ENCODE measurements around the gene MRTFA. TPM values are rescaled to one million over a fixed set of nuclear protein-coding genes. Genes with fewer than 3 reads are reported as not detected.

Gene MRTFA
- total and polyA plus RNA-seq, 9 of the 15 experiments (the other 6 are each of a cell fraction or from before 2014, with no cell fraction given), result 0.84 to 21.1 (median 3.7) TPM

GRCh38 chr22:40469181-40469580 lies 167.3 kb downstream of the MRTFA start (continued):
- no peak for TF ChIP-seq TSHZ1 (CRISPR knock-in tag; IDR thresholded peaks at IDR 0.05)
- TF ChIP-seq TCF7L2 (IDR thresholded peaks at IDR 0.05; ENCODE audit: low read depth, low read length), result no peak
- TF ChIP-seq ZNF140 (CRISPR knock-in tag; IDR thresholded peaks at IDR 0.05), result no peak
- TF ChIP-seq CHD4 (IDR thresholded peaks at IDR 0.05; ENCODE audit: insufficient read depth, insufficient replicate concordance, low read depth, low read length, poor library complexity, severe bottlenecking), result no peak
- TF ChIP-seq POU5F1 (IDR thresholded peaks at IDR 0.05; ENCODE audit: borderline replicate concordance, low read depth, low read length, partially characterized antibody), result no peak
- no peak for TF ChIP-seq HDAC8 (tag; IDR thresholded peaks at IDR 0.05)
- no peak for TF ChIP-seq TARDBP (IDR thresholded peaks at IDR 0.05)
- 0 out of 2 replicates have a peak, but pooled peaks have one; percentile 26 for TF ChIP-seq TOE1 (IDR thresholded peaks at IDR 0.05; ENCODE audit: borderline replicate concordance)
- TF ChIP-seq TOE1 (CRISPR knock-in tag; IDR thresholded peaks at IDR 0.05; ENCODE audit: borderline replicate concordance, low read depth), result no peak
- TF ChIP-seq UBTF (IDR thresholded peaks at IDR 0.05; ENCODE audit: borderline replicate concordance in 1 of 2, low read depth in 2 of 2, low read length in 2 of 2), result no peak
- TF ChIP-seq E2F5 (CRISPR knock-in tag; IDR thresholded peaks at IDR 0.05), result no peak
- TF ChIP-seq RAD51 (IDR thresholded peaks at IDR 0.05; ENCODE audit: borderline replicate concordance, low read depth), result peak; percentile 33; the same call in 1 of the 2 replicates
- TF ChIP-seq OTX1 (CRISPR knock-in tag; IDR thresholded peaks at IDR 0.05), result no peak
- TF ChIP-seq GABPB1 (CRISPR knock-in tag; IDR thresholded peaks at IDR 0.05), result no peak
- no peak for TF ChIP-seq TAF7 (tag; IDR thresholded peaks at IDR 0.05)
- no peak for TF ChIP-seq E4F1 (CRISPR knock-in tag; IDR thresholded peaks at IDR 0.05; ENCODE audit: borderline replicate concordance)
- TF ChIP-seq MCM7 (IDR thresholded peaks at IDR 0.05), result no peak
- no peak for TF ChIP-seq NCOA4 (IDR thresholded peaks at IDR 0.05; ENCODE audit: partially characterized antibody)
- no peak for TF ChIP-seq MBD2 (IDR thresholded peaks at IDR 0.05; ENCODE audit: borderline replicate concordance, low read depth)
- no peak for TF ChIP-seq SP1 (CRISPR knock-in tag; IDR thresholded peaks at IDR 0.05)
- TF ChIP-seq ZKSCAN3 (CRISPR knock-in tag; IDR thresholded peaks at IDR 0.05), result no peak
